PC-9 (cell line): Measurements from ENCODE around the gene C19orf53. TPM values are rescaled to one million over a fixed set of nuclear protein-coding genes. Genes with fewer than 3 reads are reported as not detected.

Experiments
- BruUV-seq: library from RNA; stranded (reverse); fragments of 400-500 nt; replicated peaks from 2 replicates; lab custom pipeline; 2021; lab: Mats Ljungman, UMichigan
- CTCF ChIA-PET: fragments of 300-600 bp; sonication (Branson Sonifier 250); formaldehyde crosslinking; loops from one replicate; lab custom pipeline; 2022; ENCODE audit warnings: antibody characterized with exemption; lab: Charles Lee
- POLR2A ChIA-PET: fragments of 300-600 bp; sonication (Branson Sonifier 250); formaldehyde crosslinking; loops from one replicate; lab custom pipeline; 2022; ENCODE audit warnings: antibody characterized with exemption; ENCODE audit not compliant: unreplicated experiment; lab: Charles Lee
- DNase-seq, 2 experiments: peaks; one replicate each; pipeline versions ENCODE4 v3.0.0 to v3.0.0-alpha.2; 2015 to 2022; ENCODE audit warnings: mixed read lengths in 1 of 2
- H2AFZ ChIP-seq: fragments of 200-600 bp; sonication (generic); 2 replicates; pipeline ENCODE4 v1.8.1; 2017; ENCODE audit warnings: antibody characterized with exemption
- H3F3A ChIP-seq: fragments of 200-600 bp; sonication (generic); 2 replicates; pipeline ENCODE4 v1.8.1; 2017; ENCODE audit warnings: antibody characterized with exemption, mild to moderate bottlenecking, low read depth; ENCODE audit not compliant: insufficient read depth
- H3K27ac ChIP-seq: fragments of 200-600 bp; sonication (generic); 2 replicates; pipeline ENCODE4 v1.6.1; 2016; ENCODE audit warnings: mixed run types
- H3K27me3 ChIP-seq: fragments of 200-600 bp; sonication (generic); 2 replicates; pipeline ENCODE4 v1.6.1; 2016; ENCODE audit warnings: low read depth, mixed run types; ENCODE audit not compliant: insufficient read depth
- H3K36me3 ChIP-seq: fragments of 200-600 bp; sonication (generic); 2 replicates; pipeline ENCODE4 v1.6.1; 2016; ENCODE audit warnings: low read depth, mixed run types
- H3K4me1 ChIP-seq: fragments of 200-600 bp; sonication (generic); replicated peaks from 2 replicates; pipeline ENCODE4 v1.6.1; 2016; ENCODE audit warnings: mixed run types; ENCODE audit not compliant: insufficient read depth
- H3K4me2 ChIP-seq: fragments of 200-600 bp; sonication (generic); 2 replicates; pipeline ENCODE4 v1.6.1; 2017; ENCODE audit warnings: mixed run types
- H3K4me3 ChIP-seq: fragments of 200-600 bp; sonication (generic); 2 replicates; pipeline ENCODE4 v1.6.1; 2016; ENCODE audit warnings: mixed run types
- H3K79me2 ChIP-seq: fragments of 200-600 bp; sonication (generic); 2 replicates; pipeline ENCODE4 v1.6.1; 2017; ENCODE audit warnings: low read depth, mixed run types
- H3K9me2 ChIP-seq: fragments of 200-600 bp; sonication (generic); 2 replicates; pipeline ENCODE4 v1.8.1; 2017; ENCODE audit warnings: mild to moderate bottlenecking; ENCODE audit not compliant: insufficient read depth
- H3K9me3 ChIP-seq: fragments of 200-600 bp; sonication (generic); 2 replicates; pipeline ENCODE4 v1.8.1; 2016; ENCODE audit warnings: low read depth; ENCODE audit not compliant: insufficient read depth
- H4K20me1 ChIP-seq: fragments of 200-600 bp; sonication (generic); 2 replicates; pipeline ENCODE4 v1.8.1; 2017; ENCODE audit not compliant: insufficient read depth
- EZH2 ChIP-seq: fragments of 200-600 bp; sonication (generic); IDR thresholded peaks from 2 replicates; pipeline ENCODE4 v1.8.0; 2017; ENCODE audit warnings: antibody characterized with exemption, low read depth
- intact Hi-C: fragments of 100-400 bp; cut with micrococcal nuclease; formaldehyde crosslinking; loops from one replicate; pipeline ENCODE4 v1.10.0; 2022; ENCODE audit not compliant: unreplicated experiment
- total RNA-seq: library from RNA; stranded (reverse); gene quantifications from 2 replicates; pipeline ENCODE4 v1.2.3, GENCODE V29; 2021
- TF ChIP-seq, protein P1 (sequence below): fragments of 200-600 bp; sonication (generic); conservative IDR thresholded peaks from 2 replicates; pipeline ENCODE4 v1.6.1; 2017; ENCODE audit warnings: mixed run types, antibody characterized with exemption, mild to moderate bottlenecking, moderate library complexity

C19orf53 gene
- total RNA-seq, 1 experiment from 2014 or later, result 121 TPM

DNA sequence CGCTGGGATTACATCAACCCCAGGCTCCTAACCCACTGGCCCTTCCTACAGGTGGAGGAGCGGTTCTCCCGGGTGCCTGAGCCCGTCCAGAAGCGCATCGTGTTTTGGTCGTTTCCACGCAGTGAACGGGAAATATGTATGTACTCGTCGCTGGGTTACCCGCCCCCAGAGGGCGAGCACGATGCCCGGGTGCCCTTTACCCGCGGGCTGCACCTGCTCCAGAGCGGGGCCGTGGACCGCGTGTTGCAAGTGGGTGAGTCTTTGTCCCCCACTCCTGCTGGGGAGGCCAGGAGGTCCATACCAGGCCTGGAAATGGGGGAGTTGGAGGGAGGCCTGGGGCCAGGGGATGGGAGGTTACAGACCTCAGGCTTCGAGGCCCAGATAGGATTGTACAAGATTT, 25.4 kb downstream of the C19orf53 start:
- Histone ChIP-seq H3K9me3 (no peaks in the 10 kb centered on the region), H3K4me2 (no peak overlapping the region), H2AFZ (no peak overlapping the region), H3K79me2 (peaks cover 34% of the 10 kb centered on the region), H3K27ac (no peak overlapping the region), H4K20me1 (no peaks in the 10 kb centered on the region), H3K27me3 (no peaks in the 10 kb centered on the region), H3K4me1 (peaks cover 42% of the 10 kb centered on the region), H3K9me2 (no peaks in the 10 kb centered on the region), H3K36me3 (peaks cover 6% of the 10 kb centered on the region; the same call in 1 of the 2 replicates), H3F3A (peaks cover 70% of the 10 kb centered on the region), H3K4me3 (no peak overlapping the region)
- BruUV-seq, result no TSS peak
- CTCF ChIA-PET, result interaction anchor here (0.6 to 1.2 kb wide), 2 partner anchors 18 to 963 kb away, joined by 5 to 8 read pairs; no protein-coding TSS in a partner anchor
- intact Hi-C loops, result no loop called here
- POLR2A ChIA-PET, result no interaction called here
- DNase-seq, result no peak
- no peak for TF ChIP-seq EZH2
- TF ChIP-seq, protein P1, sequence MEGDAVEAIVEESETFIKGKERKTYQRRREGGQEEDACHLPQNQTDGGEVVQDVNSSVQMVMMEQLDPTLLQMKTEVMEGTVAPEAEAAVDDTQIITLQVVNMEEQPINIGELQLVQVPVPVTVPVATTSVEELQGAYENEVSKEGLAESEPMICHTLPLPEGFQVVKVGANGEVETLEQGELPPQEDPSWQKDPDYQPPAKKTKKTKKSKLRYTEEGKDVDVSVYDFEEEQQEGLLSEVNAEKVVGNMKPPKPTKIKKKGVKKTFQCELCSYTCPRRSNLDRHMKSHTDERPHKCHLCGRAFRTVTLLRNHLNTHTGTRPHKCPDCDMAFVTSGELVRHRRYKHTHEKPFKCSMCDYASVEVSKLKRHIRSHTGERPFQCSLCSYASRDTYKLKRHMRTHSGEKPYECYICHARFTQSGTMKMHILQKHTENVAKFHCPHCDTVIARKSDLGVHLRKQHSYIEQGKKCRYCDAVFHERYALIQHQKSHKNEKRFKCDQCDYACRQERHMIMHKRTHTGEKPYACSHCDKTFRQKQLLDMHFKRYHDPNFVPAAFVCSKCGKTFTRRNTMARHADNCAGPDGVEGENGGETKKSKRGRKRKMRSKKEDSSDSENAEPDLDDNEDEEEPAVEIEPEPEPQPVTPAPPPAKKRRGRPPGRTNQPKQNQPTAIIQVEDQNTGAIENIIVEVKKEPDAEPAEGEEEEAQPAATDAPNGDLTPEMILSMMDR, result no peak

DNA sequence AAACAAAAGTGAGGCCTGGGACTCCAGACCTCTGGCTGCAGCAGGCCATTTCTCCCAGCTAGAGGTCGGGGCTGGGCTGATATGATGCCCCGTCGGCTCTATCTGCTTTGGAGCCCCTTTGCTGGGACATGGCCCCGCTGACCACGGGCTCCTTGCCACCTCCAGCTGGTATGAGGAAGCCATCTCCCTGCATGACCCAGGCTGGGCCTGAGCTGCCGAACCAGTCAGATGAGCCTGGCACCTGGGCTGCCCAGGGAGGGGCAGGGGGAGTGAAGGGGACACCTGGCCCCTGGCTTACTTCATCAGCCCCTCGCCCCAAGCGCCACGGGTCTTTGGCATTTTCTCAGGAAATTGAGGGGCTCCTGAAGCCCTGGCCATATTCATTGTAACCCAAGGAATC, 28.8 kb downstream of the C19orf53 start:
- CTCF ChIA-PET, result no interaction called here
- H2AFZ ChIP-seq, result no peak overlapping the region
- no peaks in the 10 kb centered on the region for H3K9me2 ChIP-seq
- intact Hi-C loops, result loop anchor here (1.0 kb wide), 1 partner anchor 8 kb away; the partner anchor contains the start of gene ZSWIM4
- peaks cover 31% of the 10 kb centered on the region for H3K4me1 ChIP-seq
- TF ChIP-seq, protein P1, result no peak
- no peak for TF ChIP-seq EZH2
- POLR2A ChIA-PET, result interaction anchor here (0.6 kb wide), 2 partner anchors 55 to 56 kb away, joined by 3 to 14 read pairs; no protein-coding TSS in a partner anchor
- peak; percentile 88 to 89 for DNase-seq
- H3K4me2 ChIP-seq, result peak overlapping the region; percentile 49
- no peaks in the 10 kb centered on the region for H3K9me3 ChIP-seq
- H3K79me2 ChIP-seq, result peaks cover 22% of the 10 kb centered on the region
- BruUV-seq, result no TSS peak
- H3K36me3 ChIP-seq, result peaks cover 31% of the 10 kb centered on the region
- no peaks in the 10 kb centered on the region for H3K27me3 ChIP-seq
- no peak overlapping the region for H3K4me3 ChIP-seq
- H4K20me1 ChIP-seq, result no peaks in the 10 kb centered on the region
- peaks cover 51% of the 10 kb centered on the region for H3F3A ChIP-seq
- H3K27ac ChIP-seq, result peak overlapping the region; percentile 85

DNA sequence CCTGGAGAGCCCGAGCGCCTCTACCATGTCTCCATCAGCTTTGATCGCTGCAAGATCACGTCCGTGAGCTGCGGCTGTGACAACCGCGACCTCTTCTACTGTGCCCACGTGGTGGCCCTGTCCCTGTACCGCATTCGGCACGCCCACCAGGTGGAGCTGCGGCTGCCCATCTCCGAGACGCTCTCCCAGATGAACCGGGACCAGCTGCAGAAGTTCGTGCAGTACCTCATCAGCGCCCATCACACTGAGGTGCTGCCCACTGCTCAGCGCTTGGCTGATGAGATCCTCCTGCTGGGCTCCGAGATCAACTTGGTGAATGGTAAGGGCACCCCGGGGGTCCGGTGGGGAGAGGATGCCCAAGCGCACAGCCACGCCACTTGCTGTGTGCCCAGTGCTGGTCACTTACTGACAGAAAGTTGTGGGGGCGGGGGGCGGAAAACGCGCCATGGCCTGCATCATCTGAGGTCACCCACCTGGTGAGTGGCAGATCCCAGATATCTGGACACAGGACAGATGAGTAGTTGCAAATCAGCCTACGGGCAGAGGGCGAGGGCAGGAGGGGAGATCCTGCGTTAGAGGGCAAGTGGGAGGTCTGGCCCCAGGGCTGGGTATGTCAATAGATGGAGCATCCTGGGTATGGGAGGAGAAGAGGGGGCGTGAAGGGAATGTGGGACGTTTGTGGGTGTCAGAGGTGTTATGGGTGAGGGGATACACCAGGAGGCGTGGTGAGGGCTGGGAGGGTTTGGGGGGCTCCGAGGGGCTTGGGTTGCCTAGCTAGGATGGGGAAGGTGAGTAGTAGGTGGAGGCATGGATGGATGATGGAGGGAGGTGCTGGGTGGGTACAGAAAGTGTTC, 30.8 kb downstream of the C19orf53 start:
- Histone ChIP-seq H3F3A (peaks cover 52% of the 10 kb centered on the region), H3K9me3 (no peaks in the 10 kb centered on the region), H3K4me2 (0 out of 2 replicates have a peak overlapping the region, but pooled peaks have one; percentile 8), H4K20me1 (no peaks in the 10 kb centered on the region), H3K27me3 (no peaks in the 10 kb centered on the region), H2AFZ (no peak overlapping the region), H3K27ac (no peak overlapping the region), H3K4me3 (no peak overlapping the region), H3K4me1 (peaks cover 26% of the 10 kb centered on the region), H3K9me2 (no peaks in the 10 kb centered on the region), H3K36me3 (peaks cover 44% of the 10 kb centered on the region), H3K79me2 (peaks cover 13% of the 10 kb centered on the region; the same call in 1 of the 2 replicates)
- POLR2A ChIA-PET, result no interaction called here
- TF ChIP-seq, protein P1, result no peak; the same call in 1 of the 2 replicates
- TF ChIP-seq EZH2, result no peak
- intact Hi-C loops, result no loop called here
- CTCF ChIA-PET, result no interaction called here
- no TSS peak for BruUV-seq
- DNase-seq, result no peak
